ENCODE data around the gene RARG.

- TF ChIP-seq POLR2A (IDR thresholded peaks at IDR 0.05) (no peak), CTCF (IDR thresholded peaks at IDR 0.05) (no peak)
Measured at GRCh38 chr12:53235164-53235563, 3.2 kb upstream of the RARG start.
